IMR-90 (cell line): Measurements from ENCODE around the gene MSN. TPM values are rescaled to one million over a fixed set of nuclear protein-coding genes. Genes with fewer than 3 reads are reported as not detected.

Experiments
- ATAC-seq: fragments of 200-7000 bp; cut with Tn5 transposase; 2 replicates; pipeline ENCODE4 v1.9.1; 2020; ENCODE audit warnings: low read depth, mild to moderate bottlenecking, moderate library complexity
- BruUV-seq: library from RNA; stranded (reverse); fragments of 400-500 nt; replicated peaks from 2 replicates; lab custom pipeline; 2021; lab: Mats Ljungman, UMichigan
- CTCF ChIA-PET: fragments of 300-600 bp; formaldehyde crosslinking; extraction: SDS; loops from one replicate; lab custom pipeline; 2021; ENCODE audit warnings: antibody characterized with exemption; lab: Yijun Ruan, JAX
- POLR2A ChIA-PET: fragments of 300-600 bp; sonication (Branson Sonifier 250); formaldehyde crosslinking; loops from one replicate; lab custom pipeline; 2022; ENCODE audit warnings: antibody characterized with exemption; ENCODE audit not compliant: unreplicated experiment; lab: Charles Lee
- DNase-seq: peaks from one replicate; pipeline ENCODE4 v3.0.0; 2013
- H2AFZ ChIP-seq: replicated peaks from 2 replicates; pipeline ENCODE3; 2013; ENCODE audit warnings: low read length, mild to moderate bottlenecking; ENCODE audit not compliant: poor library complexity
- H2AK5ac ChIP-seq: 2 replicates; pipeline ENCODE4 v1.6.1; 2013; ENCODE audit warnings: low read depth, low read length, inconsistent platforms
- H2AK9ac ChIP-seq: replicated peaks from 2 replicates; pipeline ENCODE3; 2013; ENCODE audit warnings: mild to moderate bottlenecking, low read depth, low read length, moderate library complexity; ENCODE audit not compliant: poor library complexity
- H2BK120ac ChIP-seq: 2 replicates; pipeline ENCODE4 v1.6.1; 2013; ENCODE audit warnings: low read depth, low read length, inconsistent platforms
- H2BK15ac ChIP-seq: 3 replicates; pipeline ENCODE4 v1.6.1; 2013; ENCODE audit warnings: low read depth, low read length, inconsistent platforms
- H2BK20ac ChIP-seq: 2 replicates; pipeline ENCODE4 v1.6.1; 2013; ENCODE audit warnings: low read depth, mild to moderate bottlenecking, inconsistent platforms, low read length, moderate library complexity
- H2BK5ac ChIP-seq: 2 replicates; pipeline ENCODE4 v1.6.1; 2013; ENCODE audit warnings: mild to moderate bottlenecking, low read depth, low read length, inconsistent platforms; ENCODE audit not compliant: poor library complexity, severe bottlenecking
- H3K14ac ChIP-seq: replicated peaks from 2 replicates; pipeline ENCODE4 v1.6.1; 2013; ENCODE audit warnings: low read depth, low read length, inconsistent platforms
- H3K18ac ChIP-seq: 2 replicates; pipeline ENCODE4 v1.6.1; 2013; ENCODE audit warnings: low read depth, low read length, control low read depth
- H3K23ac ChIP-seq: 2 replicates; pipeline ENCODE4 v1.6.1; 2013; ENCODE audit warnings: low read depth, low read length, inconsistent platforms
- H3K27ac ChIP-seq: 2 replicates; pipeline ENCODE4 v1.5.1; 2013; ENCODE audit warnings: mild to moderate bottlenecking, control low read depth, low read length; ENCODE audit not compliant: insufficient read depth
- H3K27me3 ChIP-seq: 2 replicates; pipeline ENCODE4 v1.6.1; 2013; ENCODE audit warnings: low read length; ENCODE audit not compliant: control insufficient read depth, insufficient read depth
- H3K36me3 ChIP-seq: 2 replicates; pipeline ENCODE4 v1.6.1; 2013; ENCODE audit warnings: low read length, mixed read lengths; ENCODE audit not compliant: control insufficient read depth, insufficient read depth
- H3K4ac ChIP-seq: 2 replicates; pipeline ENCODE4 v1.6.1; 2013; ENCODE audit warnings: low read depth, low read length, inconsistent platforms
- H3K4me1 ChIP-seq: 2 replicates; pipeline ENCODE4 v1.6.1; 2013; ENCODE audit warnings: low read length, mixed read lengths; ENCODE audit not compliant: control insufficient read depth, insufficient read depth
- H3K4me2 ChIP-seq: 2 replicates; pipeline ENCODE4 v1.6.1; 2013; ENCODE audit warnings: low read depth, mild to moderate bottlenecking, control low read depth, low read length, moderate library complexity
- H3K4me3 ChIP-seq: 2 replicates; pipeline ENCODE4 v1.5.1; 2013; ENCODE audit warnings: low read depth, mild to moderate bottlenecking, control low read depth, low read length, moderate library complexity; ENCODE audit not compliant: insufficient read depth
- H3K56ac ChIP-seq: 2 replicates; pipeline ENCODE4 v1.6.1; 2013; ENCODE audit warnings: low read length, inconsistent platforms; ENCODE audit not compliant: insufficient read depth; ENCODE audit errors: extremely low read depth
- H3K79me1 ChIP-seq, 2 experiments: 2 replicates each; pipeline ENCODE4 v1.6.1; 2013; ENCODE audit warnings: low read length in 2 of 2, inconsistent platforms in 1 of 2, low read depth in 1 of 2
- H3K9ac ChIP-seq: 2 replicates; pipeline ENCODE4 v1.6.1; 2013; ENCODE audit warnings: low read depth, low read length, control low read depth
- H3K9me1 ChIP-seq: 2 replicates; pipeline ENCODE4 v1.6.1; 2013; ENCODE audit warnings: low read length, inconsistent platforms; ENCODE audit not compliant: insufficient read depth
- H3K9me3 ChIP-seq: 2 replicates; pipeline ENCODE4 v1.6.1; 2013; ENCODE audit warnings: low read length; ENCODE audit not compliant: control insufficient read depth, insufficient read depth
- H4K20me1 ChIP-seq: 2 replicates; pipeline ENCODE4 v1.6.1; 2013; ENCODE audit warnings: low read length, inconsistent platforms; ENCODE audit not compliant: insufficient read depth
- H4K5ac ChIP-seq: 2 replicates; pipeline ENCODE4 v1.6.1; 2013; ENCODE audit warnings: mild to moderate bottlenecking, low read depth, low read length, control low read depth
- H4K8ac ChIP-seq, 2 experiments: 2 replicates each; pipeline ENCODE4 v1.6.1; 2013; ENCODE audit warnings: low read depth in 2 of 2, low read length in 2 of 2, control low read depth in 1 of 2, inconsistent platforms in 1 of 2
- H4K91ac ChIP-seq: 2 replicates; pipeline ENCODE4 v1.6.1; 2013; ENCODE audit warnings: low read depth, low read length, inconsistent platforms; ENCODE audit not compliant: insufficient read depth
- BHLHE40 ChIP-seq: fragments of 150-350 bp; IDR thresholded peaks from 2 replicates; pipeline ENCODE4 v1.6.1; 2016; ENCODE audit warnings: mild to moderate bottlenecking, low read depth, low read length
- CTCF ChIP-seq: conservative IDR thresholded peaks from 2 replicates; pipeline ENCODE4 v1.5.1; 2012; ENCODE audit warnings: mild to moderate bottlenecking, low read depth, low read length, improper control_type of control experiment
- ELK1 ChIP-seq: fragments of 150-350 bp; IDR thresholded peaks from 2 replicates; pipeline ENCODE4 v1.6.1; 2016; ENCODE audit warnings: low read depth, mild to moderate bottlenecking, low read length, moderate library complexity, borderline replicate concordance
- POLR2A ChIP-seq: IDR thresholded peaks from 2 replicates; pipeline ENCODE4 v1.6.1; 2012; ENCODE audit warnings: mild to moderate bottlenecking, low read depth, low read length
- RAD21 ChIP-seq: IDR thresholded peaks from 2 replicates; pipeline ENCODE4 v1.6.1; 2012; ENCODE audit warnings: low read length, improper control_type of control experiment
- RCOR1 ChIP-seq: IDR thresholded peaks from 2 replicates; pipeline ENCODE4 v1.6.1; 2012; ENCODE audit warnings: mild to moderate bottlenecking, low read length, improper control_type of control experiment; ENCODE audit not compliant: insufficient replicate concordance
- SMC3 ChIP-seq: fragments of 150-350 bp; IDR thresholded peaks from 2 replicates; pipeline ENCODE4 v1.6.1; 2016; ENCODE audit warnings: low read depth, mild to moderate bottlenecking, antibody characterized with exemption, low read length, moderate library complexity
- USF2 ChIP-seq: fragments of 150-350 bp; IDR thresholded peaks from 2 replicates; pipeline ENCODE4 v1.6.1; 2017; ENCODE audit warnings: mild to moderate bottlenecking, antibody characterized with exemption, low read length, low read depth
- WGBS, 2 experiments: methylation state at CpG; one replicate each; pipeline versions ENCODE4 v1.1.5 to v1.1.7; 2013; ENCODE audit warnings: missing lambda C conversion rate in 2 of 2; ENCODE audit not compliant: insufficient read length in 1 of 2; ENCODE audit errors: extremely low coverage in 2 of 2; 5-methylcytosine and 5-hydroxymethylcytosine counted together
- dilution Hi-C: fragments of 300-500 bp; cut with HindIII; formaldehyde crosslinking; loops from one replicate; pipeline ENCODE4 v1.14.3; 2018; ENCODE audit warnings: low sequenced_read_pairs; ENCODE audit not compliant: unreplicated experiment
- in situ Hi-C: fragments of 300-500 bp; cut with MboI; formaldehyde crosslinking; loops from 3 replicates; pipeline ENCODE4 v1.14.3; 2019; ENCODE audit warnings: low sequenced_read_pairs, inconsistent platforms, mixed read lengths
- intact Hi-C: fragments of 100-400 bp; cut with micrococcal nuclease; formaldehyde crosslinking; loops from 2 replicates; pipeline ENCODE4 v1.10.0; 2022
- polyA plus RNA-seq, 3 experiments: library from polyadenylated mRNA; depleted of rRNA; stranded (reverse); fragments of >200 nt; gene quantifications; 2 replicates each; pipeline ENCODE4 v1.2.3, GENCODE V29; 2012; ENCODE audit warnings: low replicate concordance in 1 of 3
- total RNA-seq: library from RNA; depleted of rRNA; stranded (reverse); fragments of >200 nt; gene quantifications from 2 replicates; pipeline ENCODE4 v1.2.3, GENCODE V29; 2012

Gene MSN
- total and polyA plus RNA-seq, 2 of the 4 experiments (the other 2 are of a cell fraction) = 422 to 619 TPM

GRCh38 chrX:65667157-65667502 is 324 bp upstream of the MSN start:
- peak overlapping the region; percentile 74 for H2AFZ ChIP-seq
- ATAC-seq (no peak), DNase-seq (no peak)
- TF ChIP-seq ELK1 = no peak
- TF ChIP-seq POLR2A = no peak
- TF ChIP-seq SMC3 = no peak
- TF ChIP-seq RCOR1 = no peak
- TF ChIP-seq BHLHE40 = no peak
- TF ChIP-seq RAD21 = no peak
- no peak for TF ChIP-seq CTCF
- TF ChIP-seq USF2 = no peak; the same call in 1 of the 2 replicates
- H3K27ac ChIP-seq = peak overlapping the region; percentile 55
- H3K56ac ChIP-seq = peak overlapping the region; percentile 24; the same call in 1 of the 2 replicates
- peaks cover 0 to 5% of the 10 kb centered on the region in 2 experiments; a peak in 2 of 4 replicates for H3K79me1 ChIP-seq
- H2BK120ac ChIP-seq = peak overlapping the region; percentile 75
- peak overlapping the region; percentile 32; the same call in 1 of the 2 replicates for H4K91ac ChIP-seq
- H4K8ac ChIP-seq = peak overlapping the region; percentile 58 to 79
- POLR2A ChIA-PET = interaction anchor here (0.6 kb wide), 1 partner anchor 71 kb away, joined by 8 read pairs; no protein-coding TSS in a partner anchor
- no peaks in the 10 kb centered on the region for H3K4me1 ChIP-seq
- peak overlapping the region; percentile 60 for H3K4ac ChIP-seq
- peak overlapping the region; percentile 49; the same call in 1 of the 2 replicates for H3K4me2 ChIP-seq
- BruUV-seq = no TSS peak
- no peak overlapping the region; the same call in 1 of the 2 replicates for H3K18ac ChIP-seq
- WGBS, 2 experiments = no CpG with 5 or more reads among the region's 6 CpGs
- H4K20me1 ChIP-seq = peaks cover 25% of the 10 kb centered on the region; the same call in 1 of the 2 replicates
- peaks cover 3% of the 10 kb centered on the region; the same call in 1 of the 2 replicates for H3K9me1 ChIP-seq
- in situ Hi-C loops = no loop called here
- H2AK9ac ChIP-seq = peak overlapping the region; percentile 1
- CTCF ChIA-PET = no interaction called here
- no peaks in the 10 kb centered on the region for H3K9me3 ChIP-seq
- H2BK5ac ChIP-seq = no peak overlapping the region
- no peak overlapping the region for H4K5ac ChIP-seq
- peak overlapping the region; percentile 78; the same call in 1 of the 3 replicates for H2BK15ac ChIP-seq
- peak overlapping the region; percentile 37 for H3K9ac ChIP-seq
- no peak overlapping the region for H2BK20ac ChIP-seq
- no peak overlapping the region for H3K4me3 ChIP-seq
- no peak overlapping the region for H2AK5ac ChIP-seq
- peaks cover 3% of the 10 kb centered on the region; the same call in 1 of the 2 replicates for H3K36me3 ChIP-seq
- peak overlapping the region; percentile 31; the same call in 1 of the 2 replicates for H3K14ac ChIP-seq
- H3K27me3 ChIP-seq = no peaks in the 10 kb centered on the region
- dilution Hi-C loops = no loop called here
- H3K23ac ChIP-seq = peak overlapping the region; percentile 8; the same call in 1 of the 2 replicates
- intact Hi-C loops = no loop called here
